Spinal cord (tissue), 10 donors: ENCODE measurements around the gene SLC22A4. TPM values are rescaled to one million over a fixed set of nuclear protein-coding genes. Genes with fewer than 3 reads are reported as not detected.

Experiments used
- DNase-seq, 6 donors: peaks; one replicate each; pipeline versions ENCODE4 v3.0.0 to v3.0.0-alpha.2; 2013 to 2015; ENCODE audit warnings: low spot score in 6 of 6, low read depth in 4 of 6
- H3K27ac ChIP-seq: one replicate; pipeline ENCODE4 v1.5.1; 2013; ENCODE audit warnings: low read depth, low read length, control low read depth
- H3K27me3 ChIP-seq: one replicate; pipeline ENCODE4 v1.6.1; 2013; ENCODE audit warnings: low read length; ENCODE audit not compliant: control insufficient read depth, insufficient read depth
- H3K36me3 ChIP-seq: one replicate; pipeline ENCODE4 v1.6.1; 2013; ENCODE audit warnings: low read length; ENCODE audit not compliant: control insufficient read depth, insufficient read depth
- H3K4me1 ChIP-seq: one replicate; pipeline ENCODE4 v1.6.1; 2013; ENCODE audit warnings: low read length; ENCODE audit not compliant: control insufficient read depth, insufficient read depth
- H3K4me3 ChIP-seq: one replicate; pipeline ENCODE4 v1.5.1; 2013; ENCODE audit warnings: low read depth, low read length, control low read depth
- H3K9me3 ChIP-seq: one replicate; pipeline ENCODE4 v1.6.1; 2013; ENCODE audit warnings: low read length; ENCODE audit not compliant: control insufficient read depth, insufficient read depth
- WGBS: methylation state at CpG from one replicate; pipeline ENCODE4 v1.1.5; 2013; ENCODE audit warnings: missing lambda C conversion rate; ENCODE audit not compliant: insufficient coverage; 5-methylcytosine and 5-hydroxymethylcytosine counted together
- polyA plus RNA-seq, 2 donors: library from polyadenylated mRNA; unstranded; fragments of 120-200 nt; gene quantifications; one replicate each; pipeline ENCODE4 v1.2.1, GENCODE V29; 2013; ENCODE audit not compliant: insufficient read length in 2 of 2
- total RNA-seq, 2 donors: library from RNA; depleted of rRNA in 1 of 2; stranded (reverse); fragments of 120-200 nt in 1 of 2; fragments of >200 nt in 1 of 2; gene quantifications; one replicate each; pipeline versions ENCODE4 v1.2.3 to v1.2.4, GENCODE V29; 2013 to 2014
- donor health status: healthy.

SLC22A4 gene
- total and polyA plus RNA-seq, 4 donors, result 4.0 to 8.7 (median 7.7) TPM

GRCh38 chr5:132313366-132313765 lies 19.2 kb downstream of the SLC22A4 start:
- Histone ChIP-seq H3K9me3 (no peaks in the 10 kb centered on the region), H3K4me1 (peaks cover 13% of the 10 kb centered on the region), H3K27me3 (no peaks in the 10 kb centered on the region), H3K36me3 (peaks cover 26% of the 10 kb centered on the region), H3K4me3 (no peak overlapping the region), H3K27ac (no peak overlapping the region)
- DNase-seq, result no peak
- 80% methylated on average over 3 of the region's 4 CpGs for WGBS

GRCh38 chr5:132313961-132314432 lies 19.8 kb downstream of the SLC22A4 start:
- Histone ChIP-seq H3K4me1 (peaks cover 13% of the 10 kb centered on the region), H3K27ac (no peak overlapping the region), H3K9me3 (no peaks in the 10 kb centered on the region), H3K27me3 (no peaks in the 10 kb centered on the region), H3K36me3 (peaks cover 26% of the 10 kb centered on the region), H3K4me3 (no peak overlapping the region)
- 100% methylated on average over 1 of the region's 2 CpGs for WGBS
- no peak for DNase-seq

- no peaks in the 10 kb centered on the region for H3K27me3 ChIP-seq
- peaks cover 26% of the 10 kb centered on the region for H3K36me3 ChIP-seq
- DNase-seq, result no peak
- WGBS, result 67% methylated on average over 3 of the region's 5 CpGs
- no peak overlapping the region for H3K4me3 ChIP-seq
- H3K9me3 ChIP-seq, result no peaks in the 10 kb centered on the region
- no peak overlapping the region for H3K27ac ChIP-seq
- H3K4me1 ChIP-seq, result peaks cover 5% of the 10 kb centered on the region
These were observed 21.4 kb downstream of the SLC22A4 start for GRCh38 chr5:132315529-132316067.

- Histone ChIP-seq H3K27me3 (no peaks in the 10 kb centered on the region), H3K4me3 (no peak overlapping the region), H3K4me1 (peaks cover 4% of the 10 kb centered on the region), H3K9me3 (no peaks in the 10 kb centered on the region), H3K36me3 (peaks cover 16% of the 10 kb centered on the region), H3K27ac (no peak overlapping the region)
- no CpG with 5 or more reads among the region's 1 CpG for WGBS
- no peak for DNase-seq
These were observed 25.8 kb downstream of the SLC22A4 start for GRCh38 chr5:132319975-132320374.

GRCh38 chr5:132321109-132321721 lies 27.0 kb downstream of the SLC22A4 start:
- Histone ChIP-seq H3K4me3 (no peak overlapping the region), H3K4me1 (peaks cover 9% of the 10 kb centered on the region), H3K9me3 (no peaks in the 10 kb centered on the region), H3K27me3 (no peaks in the 10 kb centered on the region), H3K27ac (no peak overlapping the region), H3K36me3 (peaks cover 9% of the 10 kb centered on the region)
- DNase-seq, result no peak
- 97% methylated on average over 3 of the region's 3 CpGs for WGBS

GRCh38 chr5:132322266-132322665 lies 28.1 kb downstream of the SLC22A4 start:
- 49% methylated on average over 9 of the region's 11 CpGs for WGBS
- no peak overlapping the region for H3K27ac ChIP-seq

GRCh38 chr5:132323202-132323601 lies 29.0 kb downstream of the SLC22A4 start:
- no peak for DNase-seq
- peaks cover 9% of the 10 kb centered on the region for H3K4me1 ChIP-seq
- H3K9me3 ChIP-seq, result no peaks in the 10 kb centered on the region
- 90% methylated on average over 3 of the region's 5 CpGs for WGBS
- no peak overlapping the region for H3K27ac ChIP-seq
- H3K4me3 ChIP-seq, result no peak overlapping the region
- H3K27me3 ChIP-seq, result no peaks in the 10 kb centered on the region
- H3K36me3 ChIP-seq, result peaks cover 9% of the 10 kb centered on the region

More at GRCh38 chr5:132322266-132322665, 28.1 kb downstream of the SLC22A4 start:
- Histone ChIP-seq H3K4me1 (peaks cover 9% of the 10 kb centered on the region), H3K36me3 (peaks cover 9% of the 10 kb centered on the region), H3K9me3 (no peaks in the 10 kb centered on the region), H3K27me3 (no peaks in the 10 kb centered on the region), H3K4me3 (no peak overlapping the region)
- no peak for DNase-seq

- DNase-seq, result peak in 1 of 6 donors; percentile 12
- WGBS, result 32% methylated on average over 4 of the region's 4 CpGs
- Histone ChIP-seq H3K4me3 (no peak overlapping the region), H3K9me3 (no peaks in the 10 kb centered on the region), H3K27me3 (no peaks in the 10 kb centered on the region), H3K4me1 (peaks cover 9% of the 10 kb centered on the region), H3K27ac (no peak overlapping the region), H3K36me3 (peaks cover 16% of the 10 kb centered on the region)
These were observed 31.5 kb downstream of the SLC22A4 start for GRCh38 chr5:132325691-132326090.

- Histone ChIP-seq H3K9me3 (no peaks in the 10 kb centered on the region), H3K27me3 (no peaks in the 10 kb centered on the region), H3K4me3 (no peak overlapping the region), H3K27ac (no peak overlapping the region), H3K4me1 (peaks cover 6% of the 10 kb centered on the region), H3K36me3 (peaks cover 15% of the 10 kb centered on the region)
- DNase-seq, result no peak
- WGBS, result no CpG with 5 or more reads among the region's 2 CpGs
These were observed 33.2 kb downstream of the SLC22A4 start for GRCh38 chr5:132327252-132327955.
